HG03139 (cell line): ENCODE measurements around the gene CRACDL.

Source experiments
- ATAC-seq: cut with Tn5 transposase; IDR thresholded peaks from one replicate; pipeline ENCODE4 v1.9.1; 2021; ENCODE audit not compliant: unreplicated experiment

CRACDL gene

DNA sequence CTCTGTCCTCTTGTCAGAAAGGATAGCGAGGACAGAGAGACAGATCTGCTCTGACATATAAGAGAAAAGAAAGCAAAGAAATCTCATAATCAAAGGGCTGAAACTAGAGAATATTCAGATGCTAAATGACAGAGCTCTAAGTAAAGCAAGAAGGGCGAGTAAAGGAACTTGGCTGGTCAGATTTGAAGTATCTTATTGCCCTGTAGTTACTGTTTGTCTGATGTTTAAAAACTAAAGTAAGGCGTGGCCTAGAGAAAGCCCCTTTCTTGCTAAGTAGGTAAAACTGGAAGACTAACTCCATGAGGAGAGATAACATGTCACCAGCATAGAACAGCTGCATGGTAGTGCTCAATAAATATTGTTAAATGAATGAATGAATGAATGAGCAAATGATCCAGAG lies 70.0 kb downstream of the CRACDL start:
- no peak for ATAC-seq

DNA sequence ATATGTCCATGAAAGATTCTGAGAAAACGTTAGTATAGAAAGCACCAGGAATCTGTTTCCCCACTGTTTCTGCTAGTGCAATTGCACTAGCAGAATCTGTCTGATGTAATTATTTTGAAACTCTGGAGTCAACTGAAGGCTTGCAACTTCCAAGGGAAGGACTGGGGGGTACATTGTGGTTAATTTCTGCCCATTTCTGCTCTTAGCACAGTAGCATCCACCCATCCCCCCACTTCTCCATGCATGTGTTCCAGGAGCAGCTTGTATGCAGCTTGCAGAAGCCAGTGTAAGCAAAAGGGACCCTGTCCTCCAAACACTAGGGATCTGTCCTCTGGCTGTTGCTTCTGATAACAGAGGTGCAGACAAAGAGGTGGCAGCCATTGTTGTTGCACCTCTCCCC lies 74.4 kb downstream of the CRACDL start:
- no peak for ATAC-seq

DNA sequence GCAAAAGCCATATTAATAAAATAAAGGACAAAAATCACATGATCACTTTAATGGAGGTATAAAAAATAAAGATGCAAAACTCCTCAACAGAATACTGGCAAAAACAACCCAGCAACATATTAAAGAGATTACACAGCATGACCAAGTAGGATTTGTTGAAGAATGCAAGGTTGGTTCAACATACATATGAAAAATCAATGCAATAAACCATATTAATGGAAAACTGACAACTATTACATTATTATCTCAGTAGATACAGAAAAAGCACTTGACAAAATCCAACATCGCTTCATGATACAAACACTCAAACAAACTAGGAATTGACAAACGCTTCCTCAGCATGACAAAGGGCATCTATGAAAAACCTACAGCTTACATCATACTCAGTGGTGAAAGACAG lies 76.7 kb downstream of the CRACDL start:
- ATAC-seq: no peak

DNA sequence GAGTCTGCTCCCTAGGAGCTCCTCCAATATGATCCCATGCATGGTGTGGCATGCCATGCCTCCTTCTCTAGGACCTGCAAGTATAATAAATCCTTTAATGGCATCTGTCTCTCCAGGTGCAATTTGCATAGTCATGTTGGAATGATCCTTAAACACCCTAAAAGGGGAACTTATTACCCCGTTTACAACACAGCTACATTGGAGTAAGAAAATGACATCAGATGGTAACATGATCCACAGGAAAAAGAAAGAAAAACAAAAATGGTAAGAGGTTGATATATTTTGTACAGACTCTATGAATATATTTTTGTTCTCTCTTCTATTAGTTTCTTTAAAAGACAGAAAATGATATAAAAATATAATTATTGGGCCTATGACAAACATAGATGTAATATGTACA lies 79.0 kb downstream of the CRACDL start:
- ATAC-seq: no peak

DNA sequence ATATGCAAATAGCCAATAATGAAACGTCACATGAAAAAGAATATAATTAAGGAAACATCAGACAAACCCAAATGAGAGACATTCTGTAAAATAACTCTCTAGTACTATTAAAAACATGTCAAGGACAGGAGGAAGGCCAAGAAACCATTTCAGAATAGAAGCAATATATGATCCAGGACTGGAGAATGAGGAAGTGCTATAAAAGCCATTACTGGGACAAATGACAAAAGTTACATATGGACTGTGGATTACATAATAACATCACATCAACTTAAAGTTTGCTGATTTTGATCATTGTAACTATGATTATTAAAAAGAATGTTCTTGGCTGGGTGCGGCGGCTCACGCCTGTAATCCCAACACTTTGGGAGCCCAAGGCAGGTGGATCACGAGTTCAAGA lies 81.3 kb downstream of the CRACDL start:
- no peak for ATAC-seq

DNA sequence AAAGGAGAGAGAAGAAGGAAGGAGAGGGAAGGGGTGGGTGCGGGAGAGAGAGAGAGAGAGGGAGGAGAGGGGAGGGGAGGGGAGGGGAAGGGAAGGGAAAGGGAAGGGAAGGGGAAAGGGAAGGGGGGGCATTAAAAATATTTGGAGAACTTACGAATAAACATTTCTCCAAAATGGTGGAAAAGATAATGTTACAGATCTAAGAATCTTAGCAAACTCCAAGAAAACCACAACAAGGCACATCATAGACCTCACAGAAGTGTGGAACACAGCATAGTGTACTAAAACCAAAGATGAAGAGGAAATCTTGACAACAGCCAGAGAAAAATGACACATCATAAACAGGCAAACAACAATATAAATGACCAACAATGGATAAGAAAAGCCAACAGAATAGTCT lies 83.1 kb downstream of the CRACDL start:
- no peak for ATAC-seq

DNA sequence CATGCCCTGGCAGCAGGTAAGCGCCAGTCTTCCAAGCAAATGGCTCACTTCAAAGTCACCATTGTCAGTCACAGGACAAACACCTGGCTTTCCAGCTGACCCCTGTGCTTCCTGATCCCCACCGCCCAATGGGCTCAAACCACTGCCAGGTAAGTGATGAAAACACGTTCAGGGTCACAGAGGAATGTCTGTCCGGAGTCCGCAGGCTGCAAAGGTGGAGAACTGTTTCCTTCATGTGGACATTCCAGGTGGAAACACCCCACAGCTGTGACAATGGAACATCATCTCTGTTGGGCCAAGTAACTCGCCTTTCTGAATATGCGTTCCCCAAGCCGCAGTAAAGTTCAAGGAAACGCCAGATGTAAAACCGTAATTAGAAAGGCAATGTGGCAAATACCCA lies 86.0 kb downstream of the CRACDL start:
- ATAC-seq: no peak

DNA sequence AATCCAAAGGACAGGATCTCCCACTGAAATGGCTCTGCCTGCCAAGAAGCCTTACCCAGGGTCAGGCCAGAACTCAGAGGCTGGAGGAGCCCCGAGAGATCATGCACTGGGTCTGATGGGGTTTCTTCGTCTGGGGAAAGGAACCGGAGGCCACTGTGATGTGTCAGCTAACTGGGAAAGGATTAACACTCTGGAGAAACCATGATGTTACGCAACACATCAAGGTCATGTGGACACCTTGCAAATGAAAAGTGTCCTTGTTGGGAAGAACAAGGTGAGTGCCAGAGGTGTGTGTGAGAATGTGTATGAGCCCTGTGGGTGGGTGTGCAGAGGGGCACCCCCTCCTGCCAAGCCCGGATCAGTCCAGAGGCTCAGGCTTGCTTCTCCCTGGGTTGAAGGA lies 86.9 kb downstream of the CRACDL start:
- no peak for ATAC-seq

DNA sequence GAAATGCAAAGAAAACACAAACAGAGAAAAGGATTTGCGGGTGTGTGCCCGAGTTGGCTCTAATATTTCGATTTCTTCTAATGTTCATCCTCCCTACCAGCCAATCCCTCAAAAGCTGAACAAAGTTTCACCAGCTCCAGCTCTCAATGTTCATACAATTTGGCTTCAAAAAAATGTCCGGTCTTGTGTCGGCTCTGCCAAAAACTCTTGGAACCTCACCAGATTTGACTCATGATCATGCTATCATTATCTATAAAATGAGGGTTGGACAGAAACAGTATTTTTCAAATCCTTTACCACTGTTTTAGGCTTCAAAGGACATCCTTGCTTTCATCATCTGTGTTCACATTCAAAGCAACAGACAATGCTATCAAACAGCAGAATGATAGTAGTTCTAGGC lies 88.2 kb downstream of the CRACDL start:
- no peak for ATAC-seq

DNA sequence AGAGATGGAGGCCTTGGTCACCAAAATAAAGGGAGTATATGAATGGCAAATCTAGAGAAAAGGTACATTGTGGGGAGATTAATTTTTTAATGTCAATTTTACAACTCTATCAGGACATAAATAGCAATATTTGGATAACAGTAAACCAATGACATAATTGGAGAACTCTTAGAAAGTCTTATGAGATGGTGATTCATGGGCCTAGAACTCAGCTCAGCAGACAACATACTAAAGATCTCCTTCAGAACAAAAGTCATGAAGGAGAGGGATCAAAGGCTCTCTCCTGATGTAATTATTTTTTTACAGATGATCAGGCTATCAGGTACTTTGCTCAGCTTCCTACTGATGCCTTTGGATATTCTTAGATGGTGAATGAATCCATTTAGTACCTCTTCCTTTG lies 90.0 kb downstream of the CRACDL start:
- ATAC-seq: no peak

DNA sequence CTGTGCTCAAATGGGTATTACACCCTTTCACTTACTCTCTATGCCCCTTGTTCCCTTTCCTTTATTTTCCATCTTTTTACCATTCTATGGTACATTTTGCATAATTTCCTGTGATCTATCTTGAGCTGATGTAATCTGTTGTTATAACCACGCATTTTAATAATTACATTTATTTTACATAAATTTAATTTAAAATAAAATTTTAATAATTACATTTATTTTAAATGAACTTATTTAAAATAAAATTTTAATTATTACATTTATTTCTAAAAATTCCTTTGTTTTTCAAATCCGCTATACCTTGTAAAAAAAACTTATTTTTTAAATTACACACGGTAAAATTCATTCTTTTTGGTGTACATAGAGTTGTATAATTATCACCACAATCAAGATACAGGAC lies 93.9 kb downstream of the CRACDL start:
- no peak for ATAC-seq

DNA sequence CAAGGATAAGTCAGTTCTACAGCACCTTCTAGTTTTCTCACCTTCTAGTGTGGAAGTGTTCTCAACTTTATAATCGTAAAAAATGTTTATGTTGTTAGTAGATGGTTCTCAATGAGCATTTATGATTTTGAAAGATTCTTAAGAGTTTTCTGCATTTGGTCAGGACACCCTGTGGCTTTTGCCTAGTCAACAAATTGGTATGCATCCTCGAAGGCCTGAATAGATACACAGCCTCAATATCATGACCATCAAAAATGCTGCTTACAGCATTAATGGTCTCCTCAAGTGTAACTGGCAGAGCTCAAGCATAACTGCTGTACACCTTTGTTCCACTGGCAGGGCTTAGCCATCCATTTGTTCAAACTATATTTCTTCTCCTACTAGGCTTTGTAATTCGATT lies 96.7 kb downstream of the CRACDL start:
- no peak for ATAC-seq

DNA sequence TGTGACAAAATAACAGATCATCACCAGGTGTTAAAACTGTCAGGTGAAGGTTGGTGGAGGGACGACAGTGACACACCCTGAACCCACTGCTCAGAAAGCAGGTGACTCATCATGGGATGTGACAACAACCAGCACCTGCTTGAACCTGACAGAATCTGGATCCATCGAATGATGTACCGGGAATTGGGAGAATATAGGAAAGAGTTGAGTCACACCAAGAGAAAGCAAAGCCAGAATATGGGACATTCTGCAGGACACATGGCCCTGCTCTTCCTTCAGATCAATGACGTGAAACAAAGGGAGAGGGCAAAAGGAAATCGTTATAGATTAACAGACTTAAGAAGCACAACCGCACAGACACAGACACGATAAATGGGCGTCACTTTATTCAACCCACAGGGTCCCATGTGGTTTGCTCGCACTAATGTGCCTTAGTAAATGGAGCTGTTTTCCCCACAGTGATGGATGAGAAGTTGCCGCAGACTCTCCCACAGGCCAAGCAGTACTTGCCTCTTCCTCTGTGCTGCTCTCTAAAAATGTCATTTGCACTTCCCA lies 100.1 kb downstream of the CRACDL start:
- no peak for ATAC-seq

DNA sequence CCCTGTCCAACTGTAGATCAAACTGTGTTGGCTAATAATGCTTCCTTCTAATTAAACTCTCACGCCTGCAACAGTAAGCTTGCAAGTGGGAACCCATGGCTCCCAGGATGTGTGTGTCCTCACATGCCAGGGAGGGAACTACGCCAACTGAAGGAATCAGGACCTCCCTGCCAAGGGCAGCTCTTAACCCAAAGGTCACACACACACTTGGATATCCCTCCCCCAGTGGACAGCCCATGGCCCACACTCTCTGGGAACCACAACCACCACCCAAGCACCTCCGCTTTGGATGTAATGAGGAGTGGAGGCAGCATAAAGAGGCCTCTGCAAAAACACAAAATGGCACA lies 102.1 kb downstream of the CRACDL start:
- no peak for ATAC-seq

DNA sequence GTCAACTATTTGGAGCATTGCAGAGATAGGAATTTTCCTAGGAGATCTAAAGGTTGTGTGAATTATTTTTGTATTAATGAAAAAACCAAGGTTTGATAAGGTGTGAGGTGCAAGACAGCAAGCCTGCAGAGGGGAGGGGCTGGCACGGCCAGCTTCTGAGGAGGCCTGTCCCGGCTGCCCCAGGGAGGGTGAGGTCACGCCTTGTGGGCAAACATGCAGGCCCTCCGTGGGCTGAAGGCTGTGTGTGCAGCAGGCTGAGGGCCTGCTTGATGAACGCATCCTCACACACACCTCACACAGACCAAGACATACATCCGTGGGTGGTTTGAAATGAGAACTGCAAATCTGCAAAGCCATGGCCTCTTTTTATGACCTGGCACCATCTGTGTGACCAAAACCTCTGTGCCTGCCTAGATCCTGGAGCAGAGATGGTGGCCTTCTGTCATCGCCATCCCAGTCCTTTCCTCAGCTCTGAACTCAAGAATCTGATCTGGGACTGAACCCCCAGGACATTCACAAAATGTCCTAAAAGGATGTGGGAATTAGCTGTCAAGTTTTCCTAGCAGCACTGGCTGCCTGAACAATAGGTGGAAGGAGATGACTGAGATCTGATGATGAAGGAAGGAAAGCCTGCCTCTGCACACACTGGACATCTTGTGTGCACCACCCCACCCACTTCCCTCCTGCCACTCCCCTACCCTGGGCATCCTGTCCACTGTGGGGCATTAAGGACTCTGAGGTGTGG lies 102.7 kb downstream of the CRACDL start:
- no peak for ATAC-seq

DNA sequence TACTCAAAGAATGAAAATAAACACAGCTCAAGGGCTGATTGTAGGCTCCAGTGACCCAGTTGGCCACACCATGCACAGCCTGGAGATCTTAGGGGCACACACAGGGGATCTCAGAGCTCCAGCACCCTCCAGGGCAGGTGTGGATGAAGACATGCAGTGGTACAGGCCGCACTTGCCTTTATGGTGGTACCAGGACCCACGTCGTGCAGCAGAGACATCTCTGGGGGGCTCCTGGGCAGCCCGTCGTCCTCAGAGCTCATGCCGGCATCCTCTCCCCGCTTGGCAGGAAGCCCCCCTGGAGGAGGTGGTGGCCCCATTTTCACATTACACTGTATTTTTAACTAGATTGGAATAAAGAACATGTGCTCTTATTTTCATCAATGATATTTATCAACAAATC lies 103.9 kb downstream of the CRACDL start:
- ATAC-seq: no peak

DNA sequence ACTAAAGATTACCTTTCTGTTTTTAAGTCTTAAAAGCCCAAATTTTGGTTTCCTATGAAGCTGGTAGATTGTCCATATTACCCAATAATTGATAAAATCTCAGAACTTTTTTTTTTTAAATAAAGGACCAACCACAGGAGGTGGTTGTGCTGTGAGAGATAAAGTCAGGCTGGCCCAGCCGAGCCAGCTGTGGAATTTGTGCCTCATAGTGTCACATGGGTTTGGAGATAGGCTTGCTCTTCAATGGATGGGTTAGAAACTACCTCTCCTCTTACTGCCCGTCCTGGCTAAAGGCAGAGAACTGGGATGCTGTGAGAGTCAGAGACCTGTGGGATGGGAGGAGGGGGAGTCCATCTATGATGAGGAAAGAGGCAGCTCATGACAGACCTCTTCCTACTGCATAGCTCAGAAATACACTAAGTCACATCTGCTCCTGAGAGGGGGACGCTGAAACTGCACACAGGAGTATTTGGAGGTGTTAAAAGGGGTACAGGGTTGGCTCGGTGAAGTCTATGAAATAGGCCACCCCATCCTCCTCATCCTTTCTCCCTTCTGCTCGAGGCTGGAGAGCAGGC lies 105.4 kb downstream of the CRACDL start:
- no peak for ATAC-seq

DNA sequence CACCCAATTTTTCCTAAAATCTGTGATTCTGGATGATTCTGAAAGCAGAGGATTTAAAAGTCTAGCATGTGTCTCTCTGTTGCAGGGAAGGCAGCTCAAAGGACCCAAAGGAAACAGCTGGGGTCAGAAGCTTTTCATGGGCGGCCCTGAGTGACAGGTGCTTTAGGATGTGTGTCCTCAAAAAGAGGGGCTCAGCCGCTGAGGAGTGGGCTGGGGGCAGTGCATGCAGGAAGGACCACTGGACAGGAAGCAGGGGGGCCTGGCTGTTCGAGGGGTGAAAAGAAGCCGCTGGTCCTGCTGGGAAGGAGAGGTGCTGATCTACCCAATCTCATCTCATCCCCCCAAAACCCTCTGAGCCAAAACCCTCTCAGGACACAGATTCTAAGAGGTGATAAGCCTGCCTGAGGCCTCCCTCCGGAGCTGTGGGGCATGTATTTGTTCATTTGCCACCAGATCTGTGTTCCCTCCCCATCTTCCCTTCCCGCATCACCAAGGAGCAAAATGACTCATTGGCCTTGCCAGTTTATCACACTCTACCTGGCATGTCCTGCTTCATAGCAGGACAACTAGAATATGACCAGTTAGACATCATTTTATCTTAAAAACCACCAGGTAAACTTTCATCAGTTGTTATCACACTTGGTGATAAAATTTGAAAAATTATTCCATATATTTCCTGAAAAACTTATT lies 106.3 kb downstream of the CRACDL start:
- no peak for ATAC-seq

DNA sequence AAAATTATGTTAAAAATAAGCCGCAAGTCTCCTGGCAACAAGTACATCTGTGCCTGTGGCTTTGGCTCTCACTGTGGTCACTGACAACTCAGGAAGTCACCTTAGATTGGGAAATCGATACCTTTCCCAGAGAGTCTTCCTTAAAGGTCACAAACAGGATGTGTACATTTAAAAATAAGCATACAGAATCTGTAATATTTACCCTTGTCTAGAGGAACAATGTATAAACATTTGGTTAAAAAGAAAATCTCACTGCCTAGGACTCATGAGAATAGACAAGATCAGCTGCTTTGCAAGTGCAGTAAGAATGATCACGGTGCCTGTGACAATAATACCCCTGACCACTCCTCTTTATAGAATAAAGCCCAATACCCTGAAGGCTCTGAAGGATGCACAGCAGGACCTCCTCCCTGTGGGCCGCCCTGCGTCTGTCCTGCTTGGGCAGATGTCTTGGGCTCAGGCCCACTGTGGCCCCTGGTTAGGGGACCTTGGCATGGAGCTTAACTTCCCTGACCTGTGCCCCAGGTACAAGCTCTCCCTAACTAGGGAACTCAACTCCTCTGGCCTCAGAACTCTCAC lies 107.1 kb downstream of the CRACDL start:
- no peak for ATAC-seq

DNA sequence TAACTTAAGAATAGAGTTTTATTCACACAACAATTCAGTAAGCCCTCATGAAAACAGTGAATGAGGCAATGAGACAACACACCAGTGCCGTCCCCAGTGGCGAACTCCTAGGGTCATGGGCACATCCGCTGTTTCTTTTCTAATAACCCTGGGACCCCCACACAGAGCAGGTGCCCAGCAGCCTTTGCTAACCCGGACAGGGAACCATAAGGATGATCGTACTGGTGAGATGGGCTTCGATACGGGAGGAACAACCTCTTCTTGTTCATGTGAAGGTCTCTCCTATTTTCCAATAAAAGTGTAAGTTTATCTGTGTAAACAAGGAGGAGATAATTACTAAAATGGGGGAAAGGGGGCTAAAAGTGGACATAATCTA lies 107.7 kb downstream of the CRACDL start:
- ATAC-seq: no peak

DNA sequence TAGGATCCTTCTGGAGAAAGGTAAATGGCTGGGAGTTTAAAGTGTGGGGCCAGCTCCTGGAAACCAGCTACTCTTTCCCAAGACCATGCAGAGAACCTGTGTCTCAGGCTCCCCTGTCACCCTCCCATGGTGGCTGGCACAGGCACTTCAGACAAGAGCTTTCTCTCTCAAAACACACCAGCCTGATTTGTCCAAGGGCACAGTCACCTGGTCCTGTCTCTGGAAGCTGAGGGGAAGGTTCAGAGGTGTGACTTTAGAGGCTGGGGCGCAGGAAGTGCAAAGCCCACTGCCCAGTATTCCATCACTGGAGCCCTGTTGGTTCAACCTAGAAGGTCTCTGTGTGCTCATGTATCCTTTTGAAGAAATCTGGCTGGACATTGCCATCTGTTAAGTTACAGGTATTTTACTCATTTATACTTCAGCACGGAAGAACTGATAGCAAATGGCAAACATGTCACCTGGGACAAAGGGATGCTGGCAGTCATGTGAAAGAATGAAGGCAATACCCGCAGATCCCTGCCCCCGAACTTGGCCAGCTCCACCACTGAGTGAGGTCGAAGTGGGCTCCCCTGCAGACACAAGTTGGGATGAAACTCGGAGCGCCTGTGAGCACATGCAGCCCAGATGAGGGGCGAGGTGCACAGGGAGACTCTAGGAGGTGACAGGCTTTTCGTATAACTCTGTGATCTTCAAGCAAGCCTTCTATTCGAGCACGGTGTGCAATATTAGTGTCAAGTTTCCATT lies 108.2 kb downstream of the CRACDL start:
- no peak for ATAC-seq
